Activated naive CD4-positive, alpha-beta T cell treated with anti-CD3 and anti-CD28 coated beads, Interleukin-2, amount 10 ng/mL, durations not matched to agents 7 days and 5 days (primary cell): ENCODE measurements around the gene DNMBP.

Experiments used
- CTCF ChIA-PET: fragments of 350-600 bp; sonication (Branson Sonifier 250); formaldehyde crosslinking; loops from one replicate; lab custom pipeline; 2021; ENCODE audit warnings: antibody characterized with exemption; lab: Charles Lee
- DNase-seq: peaks from one replicate; pipeline ENCODE4 v3.0.0-alpha.2; 2020
- H3K27ac Mint-ChIP-seq: one replicate; pipeline ENCODE4 v1.8.0; 2021; ENCODE audit warnings: mild to moderate bottlenecking, moderate library complexity, mixed read lengths
- H3K27me3 Mint-ChIP-seq: one replicate; pipeline ENCODE4 v1.8.0; 2021; ENCODE audit warnings: mild to moderate bottlenecking, mixed read lengths
- H3K36me3 Mint-ChIP-seq: one replicate; pipeline ENCODE4 v1.8.0; 2021; ENCODE audit warnings: mixed read lengths
- H3K4me1 Mint-ChIP-seq: one replicate; pipeline ENCODE4 v1.8.0; 2021; ENCODE audit warnings: mixed read lengths
- H3K4me3 Mint-ChIP-seq: one replicate; pipeline ENCODE4 v1.8.0; 2021; ENCODE audit warnings: mild to moderate bottlenecking, moderate library complexity, mixed read lengths
- H3K9me3 Mint-ChIP-seq: one replicate; pipeline ENCODE4 v1.8.0; 2021; ENCODE audit warnings: mixed read lengths

DNMBP gene

GRCh38 chr10:99855479-99856071 lies 154.2 kb downstream of the DNMBP start:
- no peaks in the 10 kb centered on the region for H3K36me3 Mint-ChIP-seq
- H3K4me3 Mint-ChIP-seq = no peak overlapping the region
- H3K4me1 Mint-ChIP-seq = no peaks in the 10 kb centered on the region
- H3K27ac Mint-ChIP-seq = no peak overlapping the region
- CTCF ChIA-PET = interaction anchor here (1.3 to 1.9 kb wide), 2 partner anchors 10 to 190 kb away, joined by 4 to 5 read pairs; no protein-coding TSS in a partner anchor
- H3K9me3 Mint-ChIP-seq = no peaks in the 10 kb centered on the region
- DNase-seq = no peak
- peaks cover 21% of the 10 kb centered on the region for H3K27me3 Mint-ChIP-seq

- H3K36me3 Mint-ChIP-seq = no peaks in the 10 kb centered on the region
- no peak overlapping the region for H3K4me3 Mint-ChIP-seq
- H3K4me1 Mint-ChIP-seq = no peaks in the 10 kb centered on the region
- CTCF ChIA-PET = interaction anchor here (1.6 kb wide), 1 partner anchor 9 kb away, joined by 8 read pairs; no protein-coding TSS in a partner anchor
- H3K27ac Mint-ChIP-seq = no peak overlapping the region
- no peaks in the 10 kb centered on the region for H3K9me3 Mint-ChIP-seq
- no peak for DNase-seq
- H3K27me3 Mint-ChIP-seq = peaks cover 15% of the 10 kb centered on the region
Observed at GRCh38 chr10:99854860-99855259, 154.9 kb downstream of the DNMBP start.

- Mint-ChIP-seq H3K27me3 (peaks cover 3% of the 10 kb centered on the region), H3K4me1 (no peaks in the 10 kb centered on the region), H3K36me3 (no peaks in the 10 kb centered on the region), H3K4me3 (no peak overlapping the region), H3K27ac (no peak overlapping the region), H3K9me3 (no peaks in the 10 kb centered on the region)
- DNase-seq = no peak
- CTCF ChIA-PET = interaction anchor here (1.0 to 1.9 kb wide), 4 partner anchors 8 to 665 kb away, joined by 3 to 8 read pairs (median 6); partner anchors contain the start of gene DNMBP
Observed at GRCh38 chr10:99853655-99854054, 156.1 kb downstream of the DNMBP start.

GRCh38 chr10:99852481-99853213 lies 157.1 kb downstream of the DNMBP start:
- no peak for DNase-seq
- Mint-ChIP-seq H3K27ac (no peak overlapping the region), H3K27me3 (no peaks in the 10 kb centered on the region), H3K9me3 (no peaks in the 10 kb centered on the region), H3K4me1 (no peaks in the 10 kb centered on the region), H3K36me3 (no peaks in the 10 kb centered on the region), H3K4me3 (no peak overlapping the region)
- CTCF ChIA-PET = interaction anchor here (1.0 to 1.9 kb wide), 4 partner anchors 9 to 666 kb away, joined by 3 to 7 read pairs (median 4); partner anchors contain the start of gene DNMBP

- DNase-seq = no peak
- CTCF ChIA-PET = interaction anchor here (1.6 to 11.5 kb wide), 3 partner anchors 10 to 194 kb away, joined by 4 to 177 read pairs (median 5); no protein-coding TSS in a partner anchor
- Mint-ChIP-seq H3K27ac (no peak overlapping the region), H3K4me1 (no peaks in the 10 kb centered on the region), H3K27me3 (peaks cover 1% of the 10 kb centered on the region), H3K4me3 (no peak overlapping the region), H3K9me3 (no peaks in the 10 kb centered on the region), H3K36me3 (no peaks in the 10 kb centered on the region)
Observed at GRCh38 chr10:99851825-99852224, 157.9 kb downstream of the DNMBP start.

- CTCF ChIA-PET = interaction anchor here (11.5 kb wide), 1 partner anchor 195 kb away, joined by 177 read pairs; no protein-coding TSS in a partner anchor
- H3K9me3 Mint-ChIP-seq = no peaks in the 10 kb centered on the region
- H3K4me3 Mint-ChIP-seq = no peak overlapping the region
- no peak overlapping the region for H3K27ac Mint-ChIP-seq
- no peak for DNase-seq
- peaks cover 6% of the 10 kb centered on the region for H3K4me1 Mint-ChIP-seq
- no peaks in the 10 kb centered on the region for H3K36me3 Mint-ChIP-seq
- H3K27me3 Mint-ChIP-seq = peaks cover 9% of the 10 kb centered on the region
Observed at GRCh38 chr10:99850767-99851340, 158.9 kb downstream of the DNMBP start.

- Mint-ChIP-seq H3K9me3 (no peaks in the 10 kb centered on the region), H3K4me1 (peaks cover 9% of the 10 kb centered on the region), H3K27me3 (peaks cover 9% of the 10 kb centered on the region), H3K36me3 (no peaks in the 10 kb centered on the region), H3K27ac (no peak overlapping the region), H3K4me3 (no peak overlapping the region)
- no peak for DNase-seq
- CTCF ChIA-PET = interaction anchor here (0.5 to 11.5 kb wide), 2 partner anchors 33 to 195 kb away, joined by 4 to 177 read pairs; no protein-coding TSS in a partner anchor
Observed at GRCh38 chr10:99850021-99850766, 159.6 kb downstream of the DNMBP start.

- Mint-ChIP-seq H3K4me1 (peaks cover 9% of the 10 kb centered on the region), H3K4me3 (no peak overlapping the region), H3K9me3 (no peaks in the 10 kb centered on the region), H3K36me3 (no peaks in the 10 kb centered on the region), H3K27me3 (peaks cover 9% of the 10 kb centered on the region), H3K27ac (no peak overlapping the region)
- DNase-seq = no peak
- CTCF ChIA-PET = interaction anchor here (11.5 kb wide), 1 partner anchor 196 kb away, joined by 177 read pairs; no protein-coding TSS in a partner anchor
Observed at GRCh38 chr10:99849536-99849935, 160.2 kb downstream of the DNMBP start.

GRCh38 chr10:99849057-99849456 lies 160.7 kb downstream of the DNMBP start:
- Mint-ChIP-seq H3K36me3 (no peaks in the 10 kb centered on the region), H3K27me3 (peaks cover 9% of the 10 kb centered on the region), H3K27ac (no peak overlapping the region), H3K4me1 (peaks cover 9% of the 10 kb centered on the region), H3K9me3 (no peaks in the 10 kb centered on the region), H3K4me3 (no peak overlapping the region)
- DNase-seq = no peak
- CTCF ChIA-PET = interaction anchor here (11.5 kb wide), 1 partner anchor 196 kb away, joined by 177 read pairs; no protein-coding TSS in a partner anchor

- peaks cover 9% of the 10 kb centered on the region for H3K27me3 Mint-ChIP-seq
- H3K9me3 Mint-ChIP-seq = no peaks in the 10 kb centered on the region
- peaks cover 9% of the 10 kb centered on the region for H3K4me1 Mint-ChIP-seq
- no peak overlapping the region for H3K4me3 Mint-ChIP-seq
- H3K36me3 Mint-ChIP-seq = no peaks in the 10 kb centered on the region
- CTCF ChIA-PET = interaction anchor here (0.6 to 11.5 kb wide), 48 partner anchors 8 to 586 kb away, joined by 3 to 177 read pairs (median 4); partner anchors contain the start of genes COX15, CUTC and DNMBP
- DNase-seq = peak; percentile 79
- H3K27ac Mint-ChIP-seq = no peak overlapping the region
Observed at GRCh38 chr10:99845837-99846382, 163.8 kb downstream of the DNMBP start.

- no peaks in the 10 kb centered on the region for H3K9me3 Mint-ChIP-seq
- no peak overlapping the region for H3K27ac Mint-ChIP-seq
Observed at GRCh38 chr10:99844433-99844955, 165.3 kb downstream of the DNMBP start.

GRCh38 chr10:99843310-99843709 lies 166.4 kb downstream of the DNMBP start:
- H3K9me3 Mint-ChIP-seq = no peaks in the 10 kb centered on the region
- CTCF ChIA-PET = interaction anchor here (11.5 kb wide), 1 partner anchor 202 kb away, joined by 177 read pairs; no protein-coding TSS in a partner anchor
- H3K4me3 Mint-ChIP-seq = no peak overlapping the region
- H3K27ac Mint-ChIP-seq = no peak overlapping the region
- no peaks in the 10 kb centered on the region for H3K36me3 Mint-ChIP-seq
- H3K27me3 Mint-ChIP-seq = peaks cover 9% of the 10 kb centered on the region
- H3K4me1 Mint-ChIP-seq = peaks cover 9% of the 10 kb centered on the region
- no peak for DNase-seq

More at GRCh38 chr10:99844433-99844955, 165.3 kb downstream of the DNMBP start:
- CTCF ChIA-PET = interaction anchor here (0.6 to 11.5 kb wide), 5 partner anchors 26 to 201 kb away, joined by 3 to 177 read pairs (median 7); partner anchors contain the start of gene DNMBP
- Mint-ChIP-seq H3K4me3 (no peak overlapping the region), H3K4me1 (peaks cover 9% of the 10 kb centered on the region), H3K36me3 (no peaks in the 10 kb centered on the region), H3K27me3 (peaks cover 9% of the 10 kb centered on the region)
- no peak for DNase-seq

GRCh38 chr10:99841746-99842145 lies 168.0 kb downstream of the DNMBP start:
- Mint-ChIP-seq H3K27me3 (peaks cover 7% of the 10 kb centered on the region), H3K27ac (no peak overlapping the region), H3K36me3 (no peaks in the 10 kb centered on the region), H3K4me1 (peaks cover 9% of the 10 kb centered on the region), H3K4me3 (no peak overlapping the region), H3K9me3 (no peaks in the 10 kb centered on the region)
- DNase-seq = no peak
- CTCF ChIA-PET = interaction anchor here (11.5 kb wide), 1 partner anchor 204 kb away, joined by 177 read pairs; no protein-coding TSS in a partner anchor
